CD4-positive, alpha-beta T cell (primary cell): ENCODE results near the gene THNSL1. TPM values are rescaled to one million over a fixed set of nuclear protein-coding genes. Genes with fewer than 3 reads are reported as not detected.

Experiments
- ATAC-seq: fragments of 200-7000 bp; cut with Tn5 transposase; one replicate; pipeline ENCODE4 v1.10.0; 2022; ENCODE audit warnings: mild to moderate bottlenecking; ENCODE audit not compliant: poor library complexity
- CTCF ChIA-PET: fragments of 350-600 bp; sonication (Branson Sonifier 250); formaldehyde crosslinking; loops from one replicate; lab custom pipeline; 2021; ENCODE audit warnings: antibody characterized with exemption, inconsistent platforms; lab: Charles Lee
- POLR2A ChIA-PET: fragments of 350-600 bp; sonication (Branson Sonifier 250); formaldehyde crosslinking; loops from one replicate; lab custom pipeline; 2021; ENCODE audit warnings: antibody characterized with exemption, inconsistent platforms; lab: Charles Lee
- DNase-seq, 14 experiments: peaks; one replicate each; pipeline ENCODE4 v3.0.0-alpha.2; 2013 to 2020; ENCODE audit warnings: mixed read lengths in 2 of 14
- H3K27ac ChIP-seq, 2 donors: one replicate each; pipeline versions ENCODE4 v1.5.1 to v1.7.0; 2013; ENCODE audit warnings: low read length in 2 of 2, low read depth in 1 of 2, mild to moderate bottlenecking in 1 of 2
- H3K27me3 ChIP-seq, 2 experiments: 1 replicate in 1 of 2; 2 replicates in 1 of 2; pipeline versions ENCODE4 v1.6.1 to v1.7.0; 2013; ENCODE audit warnings: low read length in 2 of 2, control low read depth in 1 of 2, mild to moderate bottlenecking in 1 of 2, moderate library complexity in 1 of 2; ENCODE audit not compliant: insufficient read depth in 2 of 2, control insufficient read depth in 1 of 2
- H3K36me3 ChIP-seq: one replicate; pipeline ENCODE4 v1.6.1; 2013; ENCODE audit warnings: low read length, control low read depth; ENCODE audit not compliant: insufficient read depth
- H3K4me1 ChIP-seq: one replicate; pipeline ENCODE4 v1.6.1; 2013; ENCODE audit warnings: low read length, control low read depth; ENCODE audit not compliant: insufficient read depth
- H3K4me3 ChIP-seq: one replicate; pipeline ENCODE4 v1.5.1; 2013; ENCODE audit warnings: mild to moderate bottlenecking, low read length, moderate library complexity
- H3K9me3 ChIP-seq, 2 experiments: 1 replicate in 1 of 2; 2 replicates in 1 of 2; pipeline versions ENCODE4 v1.6.1 to v1.7.0; 2013; ENCODE audit warnings: low read length in 2 of 2, mild to moderate bottlenecking in 2 of 2, control low read depth in 1 of 2, moderate library complexity in 1 of 2; ENCODE audit not compliant: control insufficient read depth in 1 of 2, insufficient read depth in 1 of 2
- H3K27ac Mint-ChIP-seq: one replicate; pipeline ENCODE4 v1.8.0; 2020; ENCODE audit warnings: mixed read lengths
- H3K27me3 Mint-ChIP-seq: one replicate; pipeline ENCODE4 v1.8.0; 2021; ENCODE audit warnings: mixed read lengths
- H3K36me3 Mint-ChIP-seq: one replicate; pipeline ENCODE4 v1.8.0; 2021; ENCODE audit warnings: low read depth, mixed read lengths
- H3K4me1 Mint-ChIP-seq: one replicate; pipeline ENCODE4 v1.8.0; 2021; ENCODE audit warnings: low read depth, mixed read lengths
- H3K4me3 Mint-ChIP-seq: one replicate; pipeline ENCODE4 v1.8.0; 2020; ENCODE audit warnings: mild to moderate bottlenecking, mixed read lengths
- H3K9me3 Mint-ChIP-seq: one replicate; pipeline ENCODE4 v1.8.0; 2020; ENCODE audit warnings: mixed read lengths
- intact Hi-C, 2 experiments: fragments of 100-400 bp; cut with DNase I in 1 of 2; cut with micrococcal nuclease in 1 of 2; formaldehyde crosslinking; loops; one replicate each; pipeline versions ENCODE4 v1.15.1 to v1.9.0; 2023 to 2025; cut with DNase I, micrococcal nuclease
- total RNA-seq, 174 experiments: library from RNA in 2 of 174; stranded (reverse) in 2 of 174; gene quantifications; one replicate each; pipeline ENCODE4 v1.2.3 and lab custom pipeline; 2021 to 2026
- TF ChIP-seq, protein P1 (sequence below): fragments of 200-600 bp; IDR thresholded peaks from one replicate; pipeline ENCODE4 v1.8.0; 2022; ENCODE audit warnings: antibody characterized with exemption, mild to moderate bottlenecking

The THNSL1 gene
- total RNA-seq, 2 experiments from 2014 or later = 0.31 to 0.52 TPM

GRCh38 chr10:25050402-25050801 is 34.0 kb downstream of the THNSL1 start:
- Histone ChIP-seq H3K9me3 (no peaks in the 10 kb centered on the region), H3K4me1 (no peaks in the 10 kb centered on the region), H3K36me3 (no peaks in the 10 kb centered on the region), H3K4me3 (no peak overlapping the region), H3K27me3 (peaks cover 3 to 4% of the 10 kb centered on the region in 2 experiments), H3K27ac (no peak overlapping the region)
- intact Hi-C loops = no loop called here
- CTCF ChIA-PET = no interaction called here
- no peaks in the 10 kb centered on the region for H3K4me1 Mint-ChIP-seq
- POLR2A ChIA-PET = no interaction called here
- H3K27me3 Mint-ChIP-seq = peaks cover 33% of the 10 kb centered on the region
- TF ChIP-seq, protein P1, sequence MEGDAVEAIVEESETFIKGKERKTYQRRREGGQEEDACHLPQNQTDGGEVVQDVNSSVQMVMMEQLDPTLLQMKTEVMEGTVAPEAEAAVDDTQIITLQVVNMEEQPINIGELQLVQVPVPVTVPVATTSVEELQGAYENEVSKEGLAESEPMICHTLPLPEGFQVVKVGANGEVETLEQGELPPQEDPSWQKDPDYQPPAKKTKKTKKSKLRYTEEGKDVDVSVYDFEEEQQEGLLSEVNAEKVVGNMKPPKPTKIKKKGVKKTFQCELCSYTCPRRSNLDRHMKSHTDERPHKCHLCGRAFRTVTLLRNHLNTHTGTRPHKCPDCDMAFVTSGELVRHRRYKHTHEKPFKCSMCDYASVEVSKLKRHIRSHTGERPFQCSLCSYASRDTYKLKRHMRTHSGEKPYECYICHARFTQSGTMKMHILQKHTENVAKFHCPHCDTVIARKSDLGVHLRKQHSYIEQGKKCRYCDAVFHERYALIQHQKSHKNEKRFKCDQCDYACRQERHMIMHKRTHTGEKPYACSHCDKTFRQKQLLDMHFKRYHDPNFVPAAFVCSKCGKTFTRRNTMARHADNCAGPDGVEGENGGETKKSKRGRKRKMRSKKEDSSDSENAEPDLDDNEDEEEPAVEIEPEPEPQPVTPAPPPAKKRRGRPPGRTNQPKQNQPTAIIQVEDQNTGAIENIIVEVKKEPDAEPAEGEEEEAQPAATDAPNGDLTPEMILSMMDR = no peak
- no peak overlapping the region for H3K4me3 Mint-ChIP-seq
- no peaks in the 10 kb centered on the region for H3K36me3 Mint-ChIP-seq
- no peak for DNase-seq
- no peak for ATAC-seq
- H3K9me3 Mint-ChIP-seq = no peaks in the 10 kb centered on the region
- H3K27ac Mint-ChIP-seq = no peak overlapping the region

DNA sequence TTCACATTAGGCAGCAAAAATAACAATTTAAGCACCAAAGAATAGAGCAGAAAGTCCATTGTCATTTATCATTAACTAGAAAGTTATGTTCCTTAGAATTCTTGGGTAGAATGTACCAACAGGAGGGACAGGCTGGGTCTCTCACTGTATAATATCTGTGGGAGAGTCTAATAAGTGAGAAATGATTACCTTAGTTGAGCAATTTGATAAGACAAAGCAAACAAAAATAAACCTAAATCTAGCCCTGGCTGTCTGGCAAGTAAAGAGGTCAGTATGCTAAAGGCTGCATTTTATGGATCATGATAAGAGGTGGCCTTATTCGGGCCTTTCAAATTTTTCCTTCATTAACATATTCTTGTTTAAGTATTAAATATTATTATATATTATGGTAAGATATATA is 35.6 kb downstream of the THNSL1 start:
- POLR2A ChIA-PET = no interaction called here
- CTCF ChIA-PET = no interaction called here
- Histone ChIP-seq H3K27me3 (no peaks in the 10 kb centered on the region), H3K4me3 (no peak overlapping the region), H3K9me3 (no peaks in the 10 kb centered on the region), H3K27ac (no peak overlapping the region), H3K36me3 (no peaks in the 10 kb centered on the region), H3K4me1 (no peaks in the 10 kb centered on the region)
- Mint-ChIP-seq H3K4me3 (no peak overlapping the region), H3K27ac (no peak overlapping the region), H3K4me1 (no peaks in the 10 kb centered on the region), H3K36me3 (no peaks in the 10 kb centered on the region), H3K9me3 (no peaks in the 10 kb centered on the region), H3K27me3 (peaks cover 28% of the 10 kb centered on the region)
- ATAC-seq = no peak
- no peak for DNase-seq
- TF ChIP-seq, protein P1 = no peak
- intact Hi-C loops = no loop called here

DNA sequence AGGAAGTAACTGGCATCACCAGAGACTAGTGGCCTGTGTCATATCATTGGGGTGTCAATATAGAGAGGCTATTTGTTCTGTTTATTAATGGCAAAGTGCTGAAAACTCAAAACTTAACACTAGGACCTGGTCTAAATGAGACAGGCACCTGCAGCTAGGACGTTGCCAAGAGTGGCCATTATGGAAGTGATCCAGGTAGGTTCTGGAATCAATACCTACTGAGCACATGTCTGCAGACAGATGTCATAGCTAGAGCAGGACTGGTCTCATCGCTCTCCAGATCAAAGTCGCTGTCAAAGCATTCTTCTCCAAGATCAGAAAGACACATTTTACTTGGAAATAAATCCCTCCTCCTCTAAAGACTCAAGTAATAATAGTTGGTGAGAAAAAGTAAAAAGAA is 40.3 kb downstream of the THNSL1 start:
- ChIA-PET CTCF (no interaction called here), POLR2A (no interaction called here)
- ATAC-seq (no peak), DNase-seq (no peak)
- Mint-ChIP-seq H3K4me1 (peaks cover 2% of the 10 kb centered on the region), H3K9me3 (no peaks in the 10 kb centered on the region), H3K4me3 (no peak overlapping the region), H3K27me3 (peaks cover 5% of the 10 kb centered on the region), H3K27ac (no peak overlapping the region), H3K36me3 (no peaks in the 10 kb centered on the region)
- TF ChIP-seq, protein P1 = no peak
- Histone ChIP-seq H3K27me3 (no peaks in the 10 kb centered on the region), H3K4me3 (no peak overlapping the region), H3K27ac (no peak overlapping the region), H3K36me3 (no peaks in the 10 kb centered on the region), H3K4me1 (no peaks in the 10 kb centered on the region), H3K9me3 (no peaks in the 10 kb centered on the region)
- intact Hi-C loops = no loop called here
